GM19043 (cell line): ENCODE measurements around the gene TBC1D17.
"Not testable (repeated sequence)": the region's sequence is repeated elsewhere in the genome, so short reads cannot be mapped to it uniquely, and the experiment has no call there.

Source experiments
- ATAC-seq: cut with Tn5 transposase; IDR thresholded peaks from one replicate; pipeline ENCODE4 v1.9.1; 2021; ENCODE audit warnings: low read depth; ENCODE audit not compliant: unreplicated experiment

The TBC1D17 gene

DNA sequence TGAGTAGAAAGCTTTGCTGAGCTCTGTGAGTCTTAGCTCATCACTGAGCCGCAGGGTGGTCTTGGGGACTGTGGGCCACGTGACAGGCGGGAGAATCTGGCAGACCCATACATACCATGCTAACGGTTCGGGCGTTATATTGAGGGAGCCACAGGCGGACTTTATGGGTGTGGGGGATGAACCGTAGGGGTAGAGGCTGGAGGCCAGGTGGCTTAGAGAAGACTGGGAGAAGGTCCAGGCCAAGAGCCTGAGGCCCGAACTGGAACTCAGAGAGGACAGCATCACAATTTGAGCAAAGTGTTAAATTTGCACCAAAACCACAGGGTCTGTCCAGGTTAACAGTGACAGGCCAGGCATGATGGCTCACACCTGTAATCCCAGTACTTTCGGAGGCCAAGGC, 36.2 kb downstream of the TBC1D17 start:
- ATAC-seq, result no peak

DNA sequence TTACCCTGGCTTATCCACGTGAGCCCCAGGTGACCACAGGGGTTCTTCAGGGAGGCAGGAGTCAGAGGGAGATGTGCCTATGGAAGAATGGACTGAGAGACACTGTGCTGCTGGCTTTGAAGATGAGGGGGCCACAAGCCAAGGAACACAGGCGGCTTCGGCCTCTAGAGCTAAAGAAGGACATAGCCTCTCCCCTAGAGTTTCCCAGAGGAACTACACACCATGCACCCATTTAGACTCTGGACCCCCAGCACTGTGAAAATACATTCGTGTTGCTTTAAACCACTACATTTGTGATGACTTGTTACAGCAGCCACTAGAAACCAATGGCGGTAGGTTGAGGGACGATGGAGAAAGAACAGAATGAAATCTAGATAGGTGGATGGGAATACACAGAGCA, 37.8 kb downstream of the TBC1D17 start:
- no peak for ATAC-seq

DNA sequence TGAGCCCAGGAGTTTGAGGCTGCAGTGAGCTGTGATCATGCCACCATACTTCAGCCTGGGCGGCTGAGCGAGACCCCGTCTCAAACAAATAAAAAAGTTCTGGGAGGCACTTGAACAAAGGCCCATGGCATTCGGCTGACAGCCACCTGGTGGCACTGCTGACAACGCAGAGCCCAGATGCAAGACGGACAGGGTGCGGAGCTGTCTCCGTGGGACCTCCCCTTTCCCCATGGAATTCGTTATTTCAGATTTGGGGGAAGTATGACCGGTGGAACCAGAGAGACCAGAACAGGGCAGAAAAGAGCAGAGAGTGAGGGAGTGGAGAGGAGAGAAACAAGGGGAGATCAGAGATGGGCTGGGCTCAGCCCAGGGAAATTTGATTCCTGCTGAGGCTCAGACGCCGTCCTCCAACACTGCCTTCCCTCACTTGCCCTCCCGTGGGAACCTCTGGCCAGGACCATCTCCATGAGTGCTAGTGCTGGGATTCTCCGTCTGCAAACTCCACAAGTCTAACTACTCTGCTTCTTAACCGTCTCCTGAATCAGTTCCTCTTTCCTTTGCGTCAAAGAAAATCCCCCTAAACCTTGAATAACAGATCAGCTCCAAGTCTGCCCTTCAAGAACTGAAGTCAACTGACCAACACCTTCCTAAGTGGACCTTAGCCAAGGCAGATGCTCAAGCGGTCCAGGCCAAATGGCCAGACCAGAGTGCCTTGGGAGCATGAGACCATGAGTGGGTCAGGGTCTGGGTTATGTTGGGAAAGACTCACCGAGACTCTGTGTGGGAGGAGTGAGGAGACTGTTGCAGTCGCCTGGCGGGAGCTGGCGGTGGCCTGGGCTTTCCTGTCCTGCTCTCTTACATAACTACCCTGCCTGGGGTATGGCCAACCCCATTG, 39.6 kb downstream of the TBC1D17 start:
- ATAC-seq, result no peak

DNA sequence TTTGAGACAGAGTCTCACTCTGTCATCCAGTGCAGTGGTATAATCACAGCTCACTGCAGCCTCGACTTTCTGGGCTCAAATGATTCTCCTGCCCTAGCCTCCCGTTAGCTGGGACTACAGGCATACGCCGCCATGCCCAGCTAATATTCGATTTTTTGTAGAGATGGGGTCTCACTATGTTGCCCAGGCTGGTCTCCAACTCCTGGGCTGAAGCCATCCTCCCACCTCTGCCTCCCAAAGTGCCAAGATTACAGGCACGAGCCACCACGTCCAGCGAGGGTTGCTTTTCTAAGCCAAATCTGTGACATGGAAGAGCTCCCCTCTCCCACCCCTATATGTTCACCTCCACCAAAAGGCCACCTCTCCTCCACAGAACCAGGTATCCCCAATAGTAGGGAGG, 40.6 kb downstream of the TBC1D17 start:
- no peak for ATAC-seq

DNA sequence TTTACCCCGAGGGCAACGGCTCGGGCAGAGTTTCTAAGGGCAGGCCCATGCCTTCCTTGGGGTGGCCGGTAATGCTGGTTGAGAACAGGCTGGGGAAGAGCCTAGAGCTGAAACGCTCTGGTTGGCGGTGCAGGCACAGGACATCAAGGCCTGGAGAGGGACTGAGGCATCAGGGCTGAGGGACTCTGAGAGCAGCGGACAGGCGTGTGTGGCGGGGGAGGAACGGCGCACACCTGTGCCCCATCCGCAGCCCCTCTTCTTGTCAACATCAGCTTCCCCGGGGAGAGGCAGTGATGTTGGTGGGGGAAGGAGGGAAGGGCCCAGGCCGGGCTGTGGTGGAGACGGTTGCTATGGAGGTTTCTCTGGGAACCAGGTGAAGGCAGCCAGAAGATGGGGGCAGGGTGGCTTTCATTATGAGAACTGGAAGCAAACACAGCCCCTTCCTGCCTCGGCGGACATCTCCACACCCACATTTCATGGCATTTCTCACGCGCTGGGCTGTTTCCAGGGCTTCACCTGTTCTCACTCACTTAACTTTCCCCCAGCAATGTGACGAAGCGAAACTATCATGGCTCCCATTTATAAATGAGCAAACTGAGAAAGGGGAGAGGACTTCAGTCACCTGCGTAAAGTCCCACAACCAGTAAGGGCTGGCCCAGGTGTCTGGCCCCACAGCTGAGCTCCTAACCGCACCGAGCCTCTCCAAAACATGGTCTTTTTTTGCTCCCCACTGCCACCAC, 43.3 kb downstream of the TBC1D17 start:
- no peak for ATAC-seq

DNA sequence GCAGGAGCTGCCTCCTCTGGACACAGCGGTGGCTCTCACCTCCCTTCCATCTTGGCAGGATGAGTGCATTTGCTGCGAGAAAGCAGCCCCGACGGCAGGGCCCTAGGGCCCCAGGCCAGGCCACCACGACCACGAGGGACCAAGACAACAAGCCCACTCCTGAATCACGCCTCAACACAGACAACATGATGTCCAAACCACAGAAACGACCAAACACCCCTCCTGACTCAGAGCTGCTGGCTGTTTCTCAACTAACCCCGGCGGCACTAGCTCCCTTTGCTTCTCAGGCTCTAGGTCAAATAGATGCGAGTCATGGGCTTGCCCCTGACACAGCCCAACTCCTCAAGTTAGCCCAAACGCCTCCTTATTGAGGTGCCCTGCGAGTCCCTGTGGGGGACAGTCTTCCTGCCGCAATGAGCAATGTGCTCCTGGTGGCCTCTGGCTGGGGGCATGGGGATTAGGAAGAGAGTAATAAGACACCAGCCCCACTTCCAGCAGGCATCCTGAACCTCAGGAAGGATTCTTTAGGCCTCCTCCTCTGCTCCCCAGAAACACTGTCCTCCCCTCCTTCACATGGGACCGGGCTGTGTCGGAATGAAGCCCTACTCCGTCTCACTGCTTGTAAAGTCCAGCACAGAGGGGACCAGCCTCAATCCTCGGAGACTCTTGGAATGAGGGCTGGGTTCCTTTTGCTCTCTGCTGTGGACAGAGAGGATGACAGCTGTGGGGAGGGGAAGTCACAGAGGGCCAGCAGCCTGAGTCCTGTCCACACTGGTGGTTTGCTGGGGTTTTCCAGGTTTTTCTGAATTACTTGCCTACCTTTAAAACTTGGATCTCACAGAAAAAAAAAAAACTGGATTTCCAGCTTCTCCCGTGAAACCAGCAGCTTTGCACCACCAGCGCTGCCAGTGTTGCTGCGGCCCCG, 44.6 kb downstream of the TBC1D17 start:
- ATAC-seq, result no peak

DNA sequence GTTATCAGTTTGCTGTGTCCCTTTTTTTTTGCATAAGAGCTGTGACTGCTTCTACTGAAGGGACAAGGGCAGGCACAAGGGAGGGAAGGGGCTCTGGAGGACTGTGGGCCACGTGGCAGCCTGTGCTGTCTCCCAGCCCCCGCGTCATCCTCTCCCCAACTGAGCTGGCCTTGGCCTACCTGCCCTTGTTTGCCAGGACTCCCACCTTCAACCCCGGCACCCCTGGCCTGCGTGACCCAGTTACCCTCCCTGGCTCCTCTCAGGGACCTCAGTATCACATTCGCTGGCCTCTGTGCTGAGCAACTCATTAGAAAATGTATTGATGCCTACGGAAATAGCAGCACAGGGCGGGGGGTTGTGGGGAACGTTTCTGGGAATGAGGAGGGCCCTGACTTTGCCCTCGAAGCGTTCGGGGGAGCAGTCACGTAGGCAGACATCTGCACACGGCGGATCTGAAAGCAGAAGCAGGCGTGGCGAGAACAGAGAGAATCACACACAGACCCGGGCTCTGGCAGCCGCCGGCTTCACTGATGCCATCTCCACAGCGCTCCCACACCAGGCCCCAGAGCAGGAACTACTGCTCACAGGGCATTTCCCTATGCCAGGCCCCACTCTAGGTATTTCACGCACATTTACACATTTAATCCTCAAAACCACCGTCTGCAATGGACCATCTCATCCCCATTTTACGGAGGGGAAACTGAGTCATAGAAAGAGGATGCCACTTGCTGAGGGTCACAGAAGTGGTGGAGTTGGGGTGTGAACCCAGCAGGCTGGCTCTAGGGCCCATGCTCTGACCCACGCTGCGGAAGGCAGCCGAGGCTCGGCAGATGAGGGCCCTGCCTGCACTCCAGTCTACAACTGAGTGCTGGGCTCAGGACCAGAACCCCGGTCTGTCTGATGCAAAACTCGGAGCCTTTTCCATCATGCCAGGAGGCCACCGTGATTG, 45.8 kb downstream of the TBC1D17 start:
- ATAC-seq, result no peak

DNA sequence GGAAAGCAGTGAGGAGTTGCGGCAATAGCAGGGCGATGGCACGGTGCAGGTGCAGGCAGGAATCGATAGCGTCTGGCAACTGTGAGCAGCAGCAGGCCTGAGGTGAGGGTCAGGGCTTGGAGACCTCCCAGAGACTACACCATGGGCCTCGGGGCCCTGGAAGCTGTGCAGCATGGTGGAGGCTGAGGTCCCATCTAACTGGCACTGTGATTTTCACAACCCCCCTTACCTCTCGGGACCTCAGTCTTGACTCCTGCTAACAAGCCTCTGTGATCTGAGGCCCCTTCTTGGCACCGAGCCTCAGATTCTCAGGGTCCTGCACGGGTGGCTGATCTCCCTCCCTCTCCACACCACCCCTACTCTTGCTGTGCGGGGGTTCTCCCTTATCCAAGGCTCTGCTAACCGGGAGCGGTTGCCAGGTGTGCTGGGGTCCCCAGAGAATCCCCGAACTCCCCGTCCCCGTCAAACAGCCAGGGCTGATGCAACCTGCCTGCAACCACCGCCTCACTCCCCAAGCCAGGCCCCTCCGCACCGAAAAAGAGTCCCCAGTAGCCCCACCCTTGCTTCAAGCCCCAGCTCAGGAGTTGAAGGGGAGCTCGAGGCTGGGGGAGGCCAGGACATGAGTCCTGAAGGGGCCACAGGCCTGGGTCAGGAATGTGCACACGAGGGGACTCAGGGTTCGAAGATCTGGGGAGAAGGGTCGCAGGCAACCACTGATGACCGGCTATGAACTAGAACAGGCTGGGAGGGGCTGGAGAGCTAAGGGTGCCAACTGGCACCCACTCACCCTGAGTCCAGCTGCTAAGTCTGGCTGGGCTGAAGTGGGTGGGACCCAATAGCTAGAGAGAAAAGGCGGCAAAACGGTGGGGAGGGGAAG, 46.7 kb downstream of the TBC1D17 start:
- no peak for ATAC-seq

DNA sequence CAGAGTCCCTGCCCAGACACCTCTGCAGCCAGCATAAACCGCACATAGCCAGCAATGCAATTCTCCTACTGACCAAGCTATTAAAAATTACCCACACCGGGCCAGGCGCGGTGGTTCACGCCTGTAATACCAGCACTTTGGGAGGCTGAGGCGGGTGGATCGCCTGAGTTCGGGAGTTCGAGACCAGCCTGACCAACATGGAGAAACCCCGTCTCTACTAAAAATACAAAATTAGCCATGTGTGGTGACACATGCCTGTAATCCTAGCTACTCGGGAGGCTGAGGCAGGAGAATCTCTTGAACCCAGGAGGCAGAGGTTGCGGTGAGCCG, 47.3 kb downstream of the TBC1D17 start:
- ATAC-seq, result not testable (repeated sequence)

DNA sequence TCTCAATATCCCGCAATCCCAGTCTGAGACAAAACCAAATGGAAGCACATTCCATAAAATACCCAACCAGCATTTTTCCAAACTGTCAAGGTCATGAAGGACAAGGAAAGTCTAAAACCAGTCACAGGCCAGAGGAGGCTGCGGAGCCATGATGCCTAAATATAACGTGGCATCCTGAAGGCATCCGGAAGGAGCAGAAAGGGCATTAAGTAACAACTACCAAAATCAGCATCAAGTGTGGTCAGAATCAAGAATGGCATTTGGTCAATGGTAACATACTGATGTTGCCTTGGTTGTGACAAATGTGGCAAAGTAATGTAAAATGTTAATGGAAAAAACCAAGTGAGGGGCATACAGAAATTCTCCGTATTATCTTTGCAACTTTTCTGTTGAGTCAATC, 48.0 kb downstream of the TBC1D17 start:
- ATAC-seq, result no peak

DNA sequence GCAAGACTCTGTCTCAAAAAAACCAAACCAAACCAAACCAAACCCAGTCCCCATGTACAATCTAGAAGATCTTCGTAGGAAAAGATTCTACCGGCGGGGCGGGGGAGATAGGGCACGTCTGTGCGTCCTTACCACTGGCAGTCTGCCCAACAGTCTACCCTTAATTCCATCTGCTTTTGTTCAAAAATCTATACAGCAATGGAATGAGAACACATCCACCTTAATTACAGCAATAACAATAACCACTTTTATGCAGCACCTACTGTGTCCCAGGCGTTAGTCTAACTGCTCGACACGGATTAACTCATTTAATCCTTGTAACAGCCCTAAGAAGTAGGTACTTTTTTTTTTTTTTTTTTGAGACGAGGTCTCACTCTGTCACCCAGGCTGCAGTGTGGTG, 49.0 kb downstream of the TBC1D17 start:
- no peak for ATAC-seq

DNA sequence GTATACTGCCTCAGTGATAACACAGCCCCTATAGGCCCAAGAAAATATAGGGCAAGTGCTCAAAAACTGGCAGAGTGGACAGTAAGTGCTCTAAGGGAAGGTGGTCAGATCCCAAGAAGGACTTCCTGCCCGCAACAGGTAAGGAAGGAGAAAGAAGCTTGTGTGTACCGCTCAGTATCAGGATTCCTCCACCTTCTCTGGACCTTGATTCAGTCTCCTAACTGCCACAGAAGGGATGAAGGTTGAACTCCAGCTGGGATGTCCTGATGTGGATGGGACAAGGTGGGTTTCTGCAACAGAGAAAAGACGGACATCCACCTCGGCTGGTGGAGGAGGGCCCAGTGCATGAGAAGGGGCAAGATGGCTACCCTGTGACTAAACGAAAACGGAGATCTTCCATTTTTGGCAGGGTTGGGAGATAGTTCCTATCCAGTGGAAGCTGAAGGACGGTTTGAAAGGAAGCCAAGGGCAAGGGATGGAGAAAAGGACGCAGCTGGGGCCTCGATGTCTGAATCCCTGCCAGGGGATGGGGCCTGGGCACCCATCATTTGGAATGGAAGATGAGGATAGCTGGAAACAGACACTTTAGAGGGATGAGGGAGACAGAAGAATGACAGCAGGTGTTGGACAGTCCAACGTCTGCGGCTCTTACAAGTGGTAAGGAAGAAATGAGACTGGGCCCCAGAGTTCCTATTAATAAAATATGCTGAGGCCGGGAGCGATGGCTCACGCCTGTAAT, 50.2 kb downstream of the TBC1D17 start:
- no peak for ATAC-seq

DNA sequence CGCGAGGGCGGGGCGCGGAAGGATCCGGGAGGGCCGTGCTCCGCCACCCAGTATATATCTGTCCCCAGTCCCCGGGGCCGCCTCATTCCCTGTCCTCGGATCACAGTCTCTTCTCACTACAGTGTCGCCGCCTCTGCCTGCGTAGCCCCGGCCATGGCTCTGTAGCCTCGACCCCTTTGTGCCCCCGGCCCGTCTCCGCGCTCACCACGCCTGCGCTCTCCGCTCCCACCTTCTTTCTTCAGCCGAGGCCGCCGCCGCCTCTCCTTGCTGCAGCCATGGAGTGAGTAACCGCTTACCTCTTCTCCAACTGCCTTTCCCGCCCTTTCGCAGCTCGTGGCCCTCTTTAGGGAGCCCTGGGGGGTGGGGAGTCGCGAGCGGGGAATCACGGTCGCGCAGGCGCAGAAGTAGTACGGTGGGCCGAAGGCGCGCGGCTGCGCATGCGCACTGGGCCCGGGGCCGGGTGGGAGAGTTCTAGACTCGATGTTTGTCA, 51.7 kb downstream of the TBC1D17 start, which contains the start of the genes ATF5 and NUP62:
TSS of gene ATF5 (plus strand) at position 85 of the 490 bp plus-strand sequence. CDS start 1,646 bp downstream, outside the sequence.
TSS of gene NUP62 (minus strand) at position 384 of the 490 bp plus-strand sequence. CDS start 19,697 bp downstream, outside the sequence.
- no peak for ATAC-seq

DNA sequence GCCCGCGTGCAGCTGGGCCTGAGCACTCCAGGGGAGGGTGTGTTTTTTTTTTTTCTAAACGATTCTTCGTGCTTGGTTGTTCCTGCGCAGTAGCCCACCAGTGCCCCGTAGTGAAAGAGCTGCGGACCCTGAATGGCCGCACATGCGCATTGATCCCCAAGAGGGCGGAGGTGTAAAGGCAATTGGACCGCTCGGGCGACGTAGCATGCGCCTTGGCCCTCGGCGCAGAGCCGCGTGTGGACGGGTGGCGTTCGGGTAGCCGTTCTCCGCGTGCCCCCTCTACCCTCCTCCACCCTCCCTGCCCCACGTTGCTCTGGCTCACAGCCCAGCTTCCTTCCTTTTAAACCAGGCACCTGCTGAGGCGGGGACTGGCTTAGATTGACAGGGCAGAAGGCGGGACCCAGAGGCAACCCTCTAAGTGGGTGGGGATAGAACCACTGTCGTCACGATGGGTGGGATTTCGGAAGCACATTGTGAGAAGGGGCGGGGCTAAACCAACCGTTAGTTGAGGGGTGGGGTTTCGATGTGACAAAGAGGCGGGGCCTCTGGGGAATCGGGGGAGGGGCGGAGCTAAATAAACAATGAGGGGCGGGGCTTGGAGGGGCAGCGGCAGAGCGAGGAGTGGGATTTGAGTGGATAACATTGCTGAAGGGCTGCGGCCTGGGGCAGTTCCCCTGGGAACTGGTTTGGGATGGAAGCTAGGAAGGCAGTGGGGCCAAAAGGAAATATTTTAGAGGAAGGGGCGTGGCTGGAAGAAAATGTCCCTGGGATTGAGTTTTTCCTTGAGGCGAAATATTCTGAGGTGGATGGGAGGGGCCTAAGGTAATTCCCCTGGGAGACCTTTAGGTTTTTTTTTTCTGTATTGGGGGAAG, 52.3 kb downstream of the TBC1D17 start:
- ATAC-seq, result no peak

DNA sequence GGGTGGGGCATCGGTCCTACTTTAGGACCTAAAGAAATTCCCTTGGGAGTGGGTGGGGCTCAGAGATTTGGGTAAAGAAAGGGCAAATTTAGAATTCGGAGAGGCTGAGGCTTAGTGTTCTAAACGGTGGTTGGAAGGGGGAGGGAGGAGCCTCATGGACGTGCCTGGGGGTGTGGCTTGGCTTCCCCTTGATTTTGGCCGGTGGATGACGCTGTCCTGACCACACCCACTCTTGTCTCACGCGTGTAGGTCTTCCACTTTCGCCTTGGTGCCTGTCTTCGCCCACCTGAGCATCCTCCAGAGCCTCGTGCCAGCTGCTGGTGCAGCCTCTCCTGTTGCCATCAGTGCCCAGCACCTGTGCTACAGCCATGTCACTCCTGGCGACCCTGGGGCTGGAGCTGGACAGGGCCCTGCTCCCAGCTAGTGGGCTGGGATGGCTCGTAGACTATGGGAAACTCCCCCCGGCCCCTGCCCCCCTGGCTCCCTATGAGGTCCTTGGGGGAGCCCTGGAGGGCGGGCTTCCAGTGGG, 53.0 kb downstream of the TBC1D17 start:
- ATAC-seq, result no peak

DNA sequence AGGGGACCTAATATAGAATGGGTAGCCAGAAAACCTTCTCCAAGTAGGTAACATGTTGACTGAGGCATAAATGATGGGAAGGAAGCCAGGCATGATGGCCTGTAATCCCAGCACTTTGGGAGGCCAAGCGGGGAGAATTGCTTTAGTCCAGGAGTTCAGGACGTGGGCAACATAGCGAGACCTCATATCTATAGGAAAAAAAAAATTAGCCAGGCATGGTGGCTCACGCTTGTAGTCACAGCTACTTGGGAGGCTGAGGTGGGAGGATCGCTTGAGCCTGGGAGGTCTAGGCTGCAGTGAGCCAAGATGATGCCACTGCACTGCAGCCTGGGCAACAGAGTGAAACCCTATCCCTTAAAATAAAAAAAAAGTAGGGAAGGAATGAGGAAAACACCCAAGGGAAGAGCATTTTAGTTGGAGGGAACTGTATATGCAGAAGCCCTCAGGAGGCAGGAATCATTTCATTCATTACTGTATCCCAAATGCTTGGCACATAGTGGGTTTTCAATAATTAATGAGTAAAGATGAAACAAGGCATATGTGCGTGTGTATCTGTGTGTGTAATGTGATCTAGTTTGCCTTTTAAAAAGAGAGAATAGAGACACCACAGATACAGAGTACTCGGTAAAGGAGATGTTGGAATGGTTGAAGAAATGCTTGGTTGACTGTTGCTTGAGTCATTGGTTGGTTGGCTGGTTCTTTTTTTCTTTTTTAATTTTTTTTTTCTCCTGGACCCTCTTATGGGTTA, 54.0 kb downstream of the TBC1D17 start:
- ATAC-seq, result no peak
